Stimulated activated CD4-positive, alpha-beta T cell treated with anti-CD3 and anti-CD28 coated beads, Interleukin-12 subunit alpha, Interleukin-12 subunit beta, amount 100 ng/mL, for 4 hours (primary cell): Measurements from ENCODE around the gene RNF217.

Source experiments
- DNase-seq: peaks from one replicate; pipeline ENCODE4 v3.0.0-alpha.2; 2020

Gene RNF217

DNA sequence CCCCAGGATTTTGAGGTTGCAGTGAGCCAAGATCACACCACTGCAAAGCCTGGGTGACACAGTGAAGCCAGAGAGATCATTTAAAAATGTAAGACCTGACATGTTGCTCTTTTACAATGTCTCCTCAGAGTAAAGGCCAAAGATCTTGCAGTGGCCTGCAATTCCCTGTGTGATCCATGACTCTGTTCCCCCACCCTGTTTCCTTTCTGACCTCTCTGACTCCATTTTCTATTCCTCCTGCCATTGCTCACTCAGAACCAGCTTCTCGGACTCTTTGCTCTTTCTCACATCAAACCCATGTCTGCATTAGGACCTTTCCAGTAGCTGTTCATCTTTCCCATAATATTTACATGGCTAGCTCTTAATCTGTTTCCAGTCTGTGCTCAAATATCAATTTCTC lies 28.8 kb downstream of the RNF217 start:
- no peak for DNase-seq

DNA sequence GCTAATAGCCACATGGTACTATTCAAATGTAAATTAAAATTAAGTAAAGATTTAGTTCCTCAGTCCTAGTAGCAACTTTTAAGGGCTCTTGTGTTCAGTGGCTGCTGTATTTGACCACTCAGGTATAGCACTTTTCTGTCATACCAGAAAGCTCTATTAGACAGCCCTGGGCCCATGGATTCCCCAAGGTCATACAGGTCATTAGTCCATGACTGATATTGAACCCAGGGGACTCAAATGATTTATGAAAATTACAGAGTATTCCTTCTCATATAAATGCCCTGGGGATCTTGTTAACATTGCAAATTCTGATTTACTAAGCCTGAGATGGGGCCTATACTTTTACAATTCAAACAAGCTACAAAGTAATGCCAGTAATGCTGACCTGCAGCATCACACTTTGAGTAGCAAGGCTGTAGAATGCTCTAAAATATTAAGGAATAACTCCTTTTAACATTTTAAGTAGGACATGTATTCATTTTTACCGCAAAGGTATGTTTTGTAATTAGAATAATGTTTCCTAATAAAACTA lies 29.6 kb downstream of the RNF217 start:
- no peak for DNase-seq

- no peak for DNase-seq
Measured at GRCh38 chr6:124993327-124993726, 31.1 kb downstream of the RNF217 start.

DNA sequence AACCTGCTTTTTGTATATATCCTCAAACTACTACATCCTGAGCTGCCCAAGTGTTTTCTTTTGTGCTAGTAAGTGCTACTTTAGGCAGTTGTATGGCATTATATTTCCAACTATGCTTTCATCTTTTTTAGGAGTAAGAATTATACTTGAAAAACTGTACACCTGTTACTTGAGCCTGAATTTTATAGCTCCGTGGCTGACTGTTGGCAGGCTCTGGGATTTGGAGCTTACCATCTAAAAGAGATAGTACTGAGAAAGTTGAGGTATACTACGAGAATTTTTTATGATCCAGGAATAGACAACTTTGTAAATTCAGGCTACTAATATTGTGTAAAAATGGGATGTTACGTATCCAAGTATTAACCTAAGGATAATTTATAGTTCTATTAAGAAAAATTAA lies 32.4 kb downstream of the RNF217 start:
- DNase-seq: no peak

DNA sequence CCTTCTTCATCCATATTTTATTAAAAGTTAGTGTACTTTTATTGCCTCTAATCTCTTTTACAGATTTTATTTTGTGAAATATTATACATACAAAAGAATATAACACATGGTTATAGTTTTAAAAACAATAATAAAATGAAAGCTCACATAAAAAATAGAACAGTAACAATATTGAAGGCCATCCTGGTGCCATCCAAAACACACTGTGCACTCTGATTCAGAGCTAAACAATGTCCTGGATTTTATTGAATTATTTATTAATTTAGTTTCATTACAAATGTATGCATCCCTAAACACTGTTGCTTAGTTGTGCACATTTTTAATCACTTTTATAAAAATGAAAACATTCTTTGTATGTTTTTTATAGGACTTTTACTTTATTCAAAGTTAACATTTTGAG lies 32.9 kb downstream of the RNF217 start:
- no peak for DNase-seq

DNA sequence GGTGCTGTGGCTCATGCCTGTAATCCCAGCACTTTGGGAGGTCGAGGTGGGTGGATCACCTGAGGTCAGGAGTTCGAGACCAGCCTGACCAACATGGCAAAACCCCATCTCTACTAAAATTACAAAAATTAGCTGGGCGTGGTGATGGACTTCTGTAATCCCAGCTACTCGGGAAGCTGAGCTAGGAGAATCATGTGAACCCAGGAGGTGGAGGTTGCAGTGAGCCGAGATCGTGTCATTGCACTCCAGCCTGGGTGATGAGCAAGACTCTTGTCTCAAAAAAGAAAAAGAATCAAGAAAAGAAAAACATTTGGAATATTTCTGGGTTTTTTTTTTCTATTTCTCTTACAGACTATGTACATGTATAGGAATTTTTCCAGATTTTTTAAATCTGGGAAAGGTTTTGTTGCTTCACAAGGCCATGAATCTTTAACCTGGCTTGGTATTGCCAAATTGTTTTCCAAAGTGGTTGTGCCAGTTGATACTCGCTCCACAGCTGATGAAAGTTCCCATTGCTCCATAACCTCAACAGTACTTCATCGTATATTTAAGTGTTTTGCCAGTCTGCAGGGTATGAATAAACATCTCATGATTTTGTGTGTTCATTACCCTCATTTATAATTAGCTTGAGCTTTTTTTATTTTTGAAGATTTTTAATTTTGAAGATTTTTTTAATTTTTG lies 33.5 kb downstream of the RNF217 start:
- DNase-seq: no peak

GRCh38 chr6:124996411-124996810 lies 34.2 kb downstream of the RNF217 start:
- no peak for DNase-seq

DNA sequence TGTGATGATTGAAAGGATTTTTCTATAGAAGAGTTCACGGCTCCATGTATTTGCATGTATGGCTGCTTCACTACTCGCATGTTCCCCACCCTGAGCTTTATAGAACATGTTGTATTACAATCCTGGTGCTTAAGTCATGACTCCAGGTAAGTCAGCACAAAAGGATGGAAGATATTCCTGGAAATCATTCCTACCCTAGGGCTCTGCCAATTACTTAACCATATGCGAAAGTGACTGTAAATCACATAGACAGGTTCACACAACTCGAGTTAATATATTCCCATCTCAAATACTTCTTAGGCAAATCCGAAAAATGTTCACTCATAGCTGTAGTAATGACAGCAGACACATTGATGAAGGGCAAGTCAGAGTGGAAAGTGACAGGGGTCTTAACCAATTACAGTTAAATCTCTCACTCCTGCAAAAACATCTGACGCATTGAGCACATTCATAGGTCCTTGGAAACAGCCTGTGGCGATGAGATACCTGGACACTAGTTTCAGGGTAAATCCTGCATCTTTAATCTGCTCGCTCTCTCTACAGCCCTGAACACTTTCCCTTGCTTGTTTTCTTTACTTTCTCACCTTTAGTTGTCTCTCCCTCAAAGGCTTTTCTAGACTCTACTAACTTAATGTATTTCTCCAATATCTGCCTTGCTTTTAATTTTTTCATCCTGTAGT lies 35.1 kb downstream of the RNF217 start:
- no peak for DNase-seq

DNA sequence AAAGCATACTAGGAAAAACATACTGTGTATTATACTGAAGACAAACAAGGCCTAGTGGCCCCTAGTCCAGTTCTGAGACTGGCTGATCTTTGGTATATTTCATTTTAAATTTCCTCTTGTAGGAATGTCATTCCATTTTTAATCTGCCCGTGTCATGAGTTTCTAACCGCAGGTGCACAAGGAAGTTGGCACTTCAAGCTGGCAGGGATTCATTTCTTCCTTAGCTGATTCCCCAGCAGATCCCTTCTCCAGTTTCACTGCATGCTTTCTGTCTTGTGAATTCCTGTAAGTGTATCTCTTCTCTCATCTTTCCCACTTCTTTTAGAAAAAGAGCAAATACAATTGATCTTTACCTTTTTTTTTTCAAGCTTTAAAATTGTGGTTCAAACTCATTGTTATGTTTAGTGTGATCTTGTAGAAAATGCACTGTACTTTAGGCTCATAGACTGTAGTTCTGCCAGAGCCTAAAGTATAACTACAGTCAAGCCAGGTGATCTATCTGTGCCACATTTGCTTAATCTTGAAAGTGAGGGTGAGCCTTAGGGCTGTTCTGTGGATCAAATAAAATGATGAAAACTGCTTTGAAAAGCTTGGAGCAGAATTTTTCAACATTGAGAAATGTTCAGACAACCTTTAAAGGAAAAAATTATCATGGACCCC lies 37.0 kb downstream of the RNF217 start:
- DNase-seq: no peak

DNA sequence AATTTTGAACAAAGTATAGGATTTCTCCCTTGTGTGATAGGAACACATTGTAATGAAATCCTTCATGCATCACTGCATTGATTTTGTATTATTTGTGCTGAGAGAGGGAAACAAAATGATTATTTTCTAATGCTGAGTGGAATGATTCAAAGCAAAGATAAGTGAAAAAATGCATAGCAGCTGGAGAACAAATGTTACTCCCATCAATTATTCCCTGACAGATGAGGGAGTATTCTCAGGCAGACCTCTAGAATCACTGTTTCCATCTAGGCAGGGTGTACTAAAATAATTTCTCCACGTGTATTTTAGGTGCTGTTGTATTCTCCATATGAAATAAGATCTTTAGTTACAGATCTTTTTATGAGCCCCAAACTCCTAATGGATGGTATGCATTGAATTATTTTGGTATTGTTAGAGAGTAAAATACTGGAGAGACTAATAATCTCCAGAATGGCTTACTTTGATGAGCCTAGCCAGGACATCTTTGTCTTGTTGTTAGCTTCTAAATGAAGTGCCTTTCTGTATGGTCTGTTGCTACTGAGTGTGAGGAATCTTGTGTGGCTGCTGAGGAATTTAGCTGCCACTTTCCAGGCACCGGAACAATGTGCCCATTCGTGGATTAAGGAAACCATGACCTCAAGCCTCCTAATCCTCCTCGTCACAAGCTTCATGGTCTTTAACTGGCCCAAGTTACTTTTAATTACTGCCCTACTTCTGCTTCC lies 39.6 kb downstream of the RNF217 start:
- no peak for DNase-seq

DNA sequence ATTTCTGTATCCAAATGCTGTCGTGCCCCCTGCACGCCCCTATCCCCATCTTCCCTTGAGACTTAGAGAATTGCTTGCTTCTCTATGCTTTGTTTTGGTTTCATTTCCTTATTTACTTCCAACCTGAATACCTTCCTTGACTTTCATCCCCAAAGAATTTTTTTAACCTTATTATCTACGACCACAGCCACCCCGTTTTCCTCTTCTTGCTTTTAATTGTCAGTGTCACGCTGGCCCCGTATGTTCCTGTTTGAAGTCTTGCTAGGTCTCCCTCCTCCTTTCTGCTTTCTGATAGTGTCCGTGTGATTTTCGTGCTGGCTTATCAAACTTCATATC lies 40.1 kb downstream of the RNF217 start:
- no peak for DNase-seq

DNA sequence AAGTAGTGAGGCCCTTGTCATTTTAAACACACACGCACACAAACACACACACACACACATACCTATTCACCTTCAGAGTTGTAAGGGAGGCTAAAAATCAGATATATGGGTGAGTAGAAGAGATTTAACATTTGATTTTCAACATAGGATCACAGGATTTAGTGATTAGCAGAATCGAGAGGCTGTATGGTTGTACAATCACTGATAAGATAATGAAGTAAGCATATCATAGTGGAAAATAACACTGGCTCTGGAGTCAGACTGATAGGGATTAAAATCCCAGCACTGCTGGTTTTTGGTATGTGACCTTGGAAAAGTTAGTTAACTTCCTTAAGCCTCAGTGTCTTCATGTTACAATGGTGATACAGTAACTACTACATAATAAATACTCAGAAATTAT lies 40.8 kb downstream of the RNF217 start:
- no peak for DNase-seq

GRCh38 chr6:125004198-125004597 lies 42.0 kb downstream of the RNF217 start:
- DNase-seq: no peak

DNA sequence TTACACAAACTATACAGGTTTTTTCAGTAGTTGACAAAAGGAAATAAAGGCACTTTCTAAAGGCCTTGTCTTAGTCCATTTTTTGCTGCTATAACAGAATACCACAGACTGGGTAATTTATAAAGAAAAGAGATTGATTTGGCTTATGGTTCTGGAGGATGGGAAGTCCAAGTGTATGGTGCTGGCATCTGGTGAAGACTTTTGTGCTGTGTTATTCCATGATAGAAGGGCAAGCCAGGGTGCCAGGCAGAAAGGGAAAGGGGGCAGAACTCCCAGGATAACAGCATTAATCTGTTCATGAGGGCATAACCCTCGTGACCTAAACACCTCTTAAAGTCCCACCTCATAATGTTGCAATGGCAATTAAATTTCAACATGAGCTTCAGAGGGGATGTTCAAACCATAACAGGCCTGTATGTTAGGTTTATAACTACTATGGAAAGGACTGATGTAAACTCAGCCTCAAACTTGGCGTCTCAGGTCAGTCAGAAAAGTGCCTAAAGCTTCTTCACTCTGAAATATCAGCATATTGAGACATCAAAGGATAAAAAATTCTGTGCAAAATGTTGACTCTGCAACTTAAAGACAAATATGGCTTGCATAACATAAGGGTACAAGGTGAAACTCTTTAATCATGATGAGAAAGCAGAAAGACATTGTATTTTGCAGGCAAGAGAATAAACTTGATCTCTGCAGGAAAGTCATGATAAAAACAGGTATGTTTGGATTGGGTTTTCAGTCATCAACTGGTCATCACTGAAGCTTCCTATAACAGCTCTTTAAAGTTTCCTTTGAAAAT lies 42.8 kb downstream of the RNF217 start:
- no peak for DNase-seq

GRCh38 chr6:125008261-125008703 lies 46.0 kb downstream of the RNF217 start:
- DNase-seq: no peak

DNA sequence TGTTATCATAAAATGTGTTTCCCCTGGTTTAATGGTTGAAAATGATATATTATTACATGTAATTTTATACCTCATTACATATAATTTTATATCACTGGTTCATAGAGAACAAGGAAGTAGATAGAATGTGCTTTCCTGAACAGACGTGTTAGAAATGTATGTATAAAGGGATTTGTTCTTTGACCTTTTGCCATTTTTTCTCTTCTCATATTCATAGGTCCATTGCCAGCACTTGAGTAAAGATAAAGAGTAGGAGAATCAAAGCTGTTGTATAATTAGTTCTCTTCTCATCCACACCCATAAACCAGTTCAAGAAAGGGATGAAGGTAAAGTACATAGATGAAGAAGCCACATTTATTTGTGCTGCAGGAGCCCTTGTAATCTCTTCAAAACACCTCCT lies 46.7 kb downstream of the RNF217 start:
- no peak for DNase-seq

GRCh38 chr6:125009578-125009977 lies 47.3 kb downstream of the RNF217 start:
- DNase-seq: no peak

DNA sequence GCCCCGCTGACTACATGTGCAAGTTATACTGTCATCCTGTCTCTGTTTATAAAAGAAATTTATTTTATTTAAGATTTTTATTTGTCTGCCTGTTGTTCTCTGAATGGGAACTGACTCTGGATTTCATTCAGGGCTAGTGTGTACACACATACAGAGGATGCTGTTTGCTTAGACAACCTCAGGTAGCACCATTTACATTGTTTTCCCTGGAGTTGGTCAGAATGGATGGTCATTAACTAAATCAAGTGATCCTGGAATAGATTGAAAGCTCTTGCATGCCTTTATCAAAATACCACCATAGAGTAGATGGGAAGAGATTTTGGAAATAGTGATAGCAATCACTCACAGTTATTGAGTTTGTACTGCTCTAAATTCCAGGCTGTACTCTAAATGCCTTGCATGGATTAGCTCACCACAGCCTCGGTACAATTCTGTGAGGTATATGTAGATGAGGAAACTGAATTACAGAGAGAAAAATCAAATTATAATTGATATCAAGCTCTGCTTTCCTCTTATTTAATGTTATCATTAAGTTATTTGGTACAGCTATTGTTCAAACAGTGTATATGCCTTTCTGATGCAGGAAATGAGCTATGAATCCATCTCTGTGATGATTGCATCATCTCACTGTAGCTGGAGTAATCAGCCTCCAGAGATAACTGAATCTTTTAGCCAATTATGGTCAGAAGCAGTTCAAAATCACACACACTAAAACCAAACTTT lies 51.9 kb downstream of the RNF217 start:
- DNase-seq: no peak

- DNase-seq: no peak
Measured at GRCh38 chr6:125014661-125014957, 52.4 kb downstream of the RNF217 start.

DNA sequence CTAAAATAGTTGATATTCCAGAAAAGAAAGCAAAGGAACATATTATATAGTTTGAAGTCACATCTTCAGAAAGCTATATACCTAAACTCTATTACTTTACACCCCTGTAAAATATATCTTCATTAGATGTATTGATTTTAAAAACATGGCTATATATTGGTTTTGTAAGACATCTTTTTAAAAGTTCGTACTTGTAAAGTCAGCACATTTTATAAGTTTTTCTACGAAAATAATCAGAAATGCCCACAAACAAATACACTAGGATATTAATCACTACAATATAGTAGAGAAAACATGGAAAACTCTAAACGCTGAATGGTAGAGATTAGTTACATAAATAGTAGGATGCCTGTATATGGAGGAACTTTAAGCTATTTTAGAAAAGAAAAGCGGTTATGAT lies 52.9 kb downstream of the RNF217 start:
- no peak for DNase-seq

DNA sequence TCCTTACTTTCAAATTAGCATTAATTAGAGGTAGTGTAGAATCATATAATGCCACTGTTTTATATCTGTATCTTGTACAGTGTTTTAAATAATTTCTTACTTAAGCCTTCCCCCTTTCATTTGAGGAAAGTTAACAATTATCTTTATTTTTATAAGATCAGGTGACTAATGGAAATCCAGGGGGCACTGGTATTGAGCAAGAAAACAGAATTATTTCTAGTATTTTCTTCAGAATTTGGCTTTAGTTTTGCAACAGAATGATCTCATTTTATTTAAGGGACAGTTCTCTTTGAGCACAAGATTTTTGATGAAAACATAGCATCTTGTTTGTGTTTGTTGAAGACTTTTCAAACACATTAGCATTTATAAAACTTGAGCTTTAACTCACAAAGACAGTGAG lies 55.9 kb downstream of the RNF217 start:
- no peak for DNase-seq

DNA sequence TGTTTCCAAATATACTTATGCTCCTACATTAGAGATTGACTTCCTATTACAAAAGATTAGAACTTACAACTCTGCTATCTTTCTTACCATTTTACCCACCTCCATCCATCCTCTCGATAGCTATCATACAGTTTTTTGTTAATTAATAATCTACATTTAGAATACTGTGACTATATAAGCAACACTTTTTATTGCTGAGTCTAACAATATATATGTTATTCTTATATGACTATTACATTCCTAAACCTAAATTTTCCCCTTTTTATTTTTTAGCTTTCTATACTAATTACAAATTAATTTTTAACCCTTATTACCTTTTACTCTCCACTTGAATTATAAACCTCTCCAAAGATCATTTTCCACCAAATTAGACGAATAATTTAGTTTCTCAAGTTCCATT lies 57.0 kb downstream of the RNF217 start:
- no peak for DNase-seq
